Measurements from ENCODE around the gene MTUS2. TPM values are rescaled to one million over a fixed set of nuclear protein-coding genes. Genes with fewer than 3 reads are reported as not detected.

MTUS2 gene
- total RNA-seq, 1 donor: 0.10 TPM

DNA sequence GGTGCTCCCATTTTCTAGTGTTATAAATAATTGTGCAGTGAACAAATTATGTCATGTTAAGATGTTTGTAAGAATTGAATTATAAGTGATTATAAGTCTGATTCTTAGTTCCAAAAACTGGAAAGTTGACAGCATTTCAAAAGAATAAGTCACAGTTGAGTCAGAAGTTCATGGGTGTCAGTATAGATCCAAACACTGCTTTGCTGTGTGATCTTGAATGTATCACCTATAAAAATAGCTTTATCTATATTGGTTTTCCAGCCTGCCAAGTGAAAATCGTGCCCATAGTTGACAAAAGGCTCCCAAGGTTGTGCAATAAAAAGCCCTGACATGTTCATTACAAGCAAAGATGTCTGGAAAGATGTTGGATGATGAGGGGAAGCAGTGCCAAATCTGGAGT is 336.0 kb downstream of the MTUS2 start:
- Histone ChIP-seq H3K4me1 (ENCODE audit: insufficient read depth, low read length) (no peaks in the 10 kb centered on the region), H3K4me3 (ENCODE audit: low read length) (no peak overlapping the region), H3K27me3 (ENCODE audit: insufficient read depth, low read length) (no peaks in the 10 kb centered on the region), H3K9me3 (ENCODE audit: low read depth, low read length) (peaks cover 5% of the 10 kb centered on the region)

DNA sequence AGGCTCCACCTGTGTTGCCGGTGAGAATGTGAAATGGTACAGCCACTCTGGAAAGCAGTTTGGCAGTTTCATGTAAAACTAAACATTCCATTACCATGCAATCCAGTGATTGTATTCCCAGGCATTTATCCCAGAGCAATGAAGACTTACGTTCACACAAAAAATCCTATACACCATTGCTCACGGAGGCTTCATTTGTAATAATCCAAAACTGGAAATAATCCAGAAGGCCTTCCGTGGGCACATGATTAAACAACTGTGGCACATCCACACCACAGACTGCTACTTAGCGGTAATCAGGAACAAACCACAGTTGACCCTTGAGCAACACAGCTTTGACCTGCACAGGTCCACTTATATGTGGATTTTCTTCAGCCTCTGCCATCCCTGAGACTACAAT is 339.7 kb downstream of the MTUS2 start:
- H3K4me1 ChIP-seq (ENCODE audit: insufficient read depth, low read length): no peaks in the 10 kb centered on the region
- H3K27me3 ChIP-seq (ENCODE audit: insufficient read depth, low read length): no peaks in the 10 kb centered on the region
- no peak overlapping the region for H3K4me3 ChIP-seq (ENCODE audit: low read length)
- H3K9me3 ChIP-seq (ENCODE audit: low read depth, low read length): no peaks in the 10 kb centered on the region

DNA sequence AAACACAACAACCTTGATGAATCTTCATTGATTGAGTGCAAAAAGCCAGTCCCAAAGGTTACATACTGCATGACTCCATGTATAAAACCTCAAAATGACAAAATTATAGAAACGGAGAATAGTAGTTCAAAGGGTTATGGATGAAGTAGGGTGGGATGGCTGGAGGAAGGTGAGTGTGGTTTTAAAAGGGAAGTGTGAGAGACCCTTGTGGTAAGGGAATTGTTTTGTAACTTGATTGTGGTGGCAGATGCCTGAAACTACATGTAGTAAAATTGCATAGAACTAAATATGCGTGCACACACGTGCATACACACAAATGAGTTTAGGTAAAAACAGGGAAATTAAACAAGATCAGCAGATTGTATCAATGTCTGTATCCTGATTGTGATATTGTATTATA is 340.7 kb downstream of the MTUS2 start:
- H3K9me3 ChIP-seq (ENCODE audit: low read depth, low read length): no peaks in the 10 kb centered on the region
- H3K4me3 ChIP-seq (ENCODE audit: low read length): no peak overlapping the region
- no peaks in the 10 kb centered on the region for H3K27me3 ChIP-seq (ENCODE audit: insufficient read depth, low read length)
- H3K4me1 ChIP-seq (ENCODE audit: insufficient read depth, low read length): no peaks in the 10 kb centered on the region

DNA sequence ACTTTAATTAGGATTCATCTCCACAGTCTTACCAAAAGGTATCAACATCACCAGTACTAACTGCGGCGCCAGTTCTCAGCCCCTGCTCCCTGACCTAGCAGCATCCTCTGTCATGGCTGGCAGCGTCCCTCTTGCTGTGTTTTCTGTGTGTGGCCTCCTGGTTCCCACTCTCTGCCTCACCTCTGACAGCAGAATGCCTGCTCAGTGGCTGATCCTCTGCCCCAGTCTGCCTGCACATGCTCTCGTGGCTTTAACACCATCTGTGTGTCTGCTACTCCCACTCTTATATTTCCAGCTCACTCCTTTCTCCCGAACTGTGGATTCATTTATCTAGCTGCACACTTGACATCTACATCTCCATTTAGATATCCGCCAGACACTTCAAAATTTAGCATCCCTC is 341.5 kb downstream of the MTUS2 start:
- Histone ChIP-seq H3K27me3 (ENCODE audit: insufficient read depth, low read length) (no peaks in the 10 kb centered on the region), H3K4me1 (ENCODE audit: insufficient read depth, low read length) (peaks cover 3% of the 10 kb centered on the region), H3K9me3 (ENCODE audit: low read depth, low read length) (no peaks in the 10 kb centered on the region), H3K4me3 (ENCODE audit: low read length) (no peak overlapping the region)

DNA sequence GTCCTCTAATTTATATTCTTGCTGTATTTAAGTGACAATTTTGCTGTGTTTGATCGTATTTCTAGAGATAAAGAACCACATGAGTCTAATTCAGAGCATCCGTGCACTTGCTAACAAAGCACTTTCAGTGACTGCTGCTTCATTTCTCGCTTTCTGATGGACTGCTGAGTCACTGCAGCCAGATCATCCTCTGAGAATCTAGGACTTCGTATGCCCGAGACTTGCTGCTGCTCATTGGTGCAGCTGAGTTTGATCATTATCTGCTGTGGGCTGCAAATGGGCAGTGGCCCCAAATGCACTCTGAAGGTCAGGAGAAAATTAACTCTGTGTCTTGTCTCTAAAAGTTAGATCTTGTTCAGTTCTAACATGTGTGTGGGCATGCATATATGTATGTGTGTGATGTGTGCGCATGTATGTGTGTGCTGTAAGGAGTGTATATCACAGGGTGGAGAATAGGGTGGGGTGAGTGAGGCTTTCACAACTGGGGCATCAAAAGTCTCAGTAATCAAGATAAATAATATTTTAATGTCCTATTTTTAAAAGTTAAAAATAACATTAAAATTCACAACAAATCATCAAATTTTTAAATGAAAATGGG is 342.6 kb downstream of the MTUS2 start:
- Histone ChIP-seq H3K9me3 (ENCODE audit: low read depth, low read length) (no peaks in the 10 kb centered on the region), H3K4me1 (ENCODE audit: insufficient read depth, low read length) (peaks cover 3% of the 10 kb centered on the region), H3K27me3 (ENCODE audit: insufficient read depth, low read length) (no peaks in the 10 kb centered on the region), H3K4me3 (ENCODE audit: low read length) (no peak overlapping the region)

DNA sequence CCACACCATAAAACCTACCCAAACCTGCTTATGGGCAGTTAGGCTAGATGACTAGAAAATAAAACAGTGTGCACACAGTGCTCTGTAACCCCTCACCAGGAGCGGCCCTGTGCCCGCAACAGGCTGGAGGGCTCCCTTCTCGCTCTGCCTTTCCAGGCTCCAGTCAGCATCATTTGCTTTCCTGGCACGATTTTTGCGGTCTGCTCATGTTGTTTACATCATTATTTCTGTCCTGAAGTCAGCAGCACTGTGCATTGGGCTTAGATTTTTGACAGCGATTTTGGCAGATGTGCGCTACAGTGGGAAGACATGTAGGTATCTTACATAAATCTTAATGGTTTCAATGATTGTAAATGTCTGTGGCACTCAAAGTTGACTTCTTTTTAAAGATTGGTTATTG is 344.0 kb downstream of the MTUS2 start:
- no peaks in the 10 kb centered on the region for H3K27me3 ChIP-seq (ENCODE audit: insufficient read depth, low read length)
- peaks cover 3% of the 10 kb centered on the region for H3K4me1 ChIP-seq (ENCODE audit: insufficient read depth, low read length)
- H3K9me3 ChIP-seq (ENCODE audit: low read depth, low read length): no peaks in the 10 kb centered on the region
- H3K4me3 ChIP-seq (ENCODE audit: low read length): no peak overlapping the region

DNA sequence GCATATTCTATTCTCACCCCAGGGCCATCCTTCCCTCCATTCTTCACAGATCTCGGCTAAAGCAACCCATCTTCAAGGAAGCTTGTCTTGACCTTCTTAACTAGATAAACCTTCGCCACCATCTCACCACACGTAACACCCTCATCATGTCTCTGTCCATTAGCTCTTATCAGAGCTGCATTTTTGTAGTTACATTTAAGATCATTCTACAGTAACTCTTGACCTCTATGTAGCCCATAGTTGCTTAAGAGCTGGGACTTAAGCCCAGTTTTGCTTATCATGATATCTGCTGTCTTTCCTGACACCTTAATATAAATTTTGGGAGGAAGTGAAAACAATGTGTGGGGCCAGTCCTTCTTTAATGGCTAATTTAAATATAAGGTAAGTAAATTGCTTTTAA is 345.1 kb downstream of the MTUS2 start:
- Histone ChIP-seq H3K4me1 (ENCODE audit: insufficient read depth, low read length) (peaks cover 3% of the 10 kb centered on the region), H3K27me3 (ENCODE audit: insufficient read depth, low read length) (no peaks in the 10 kb centered on the region), H3K9me3 (ENCODE audit: low read depth, low read length) (no peaks in the 10 kb centered on the region), H3K4me3 (ENCODE audit: low read length) (no peak overlapping the region)

DNA sequence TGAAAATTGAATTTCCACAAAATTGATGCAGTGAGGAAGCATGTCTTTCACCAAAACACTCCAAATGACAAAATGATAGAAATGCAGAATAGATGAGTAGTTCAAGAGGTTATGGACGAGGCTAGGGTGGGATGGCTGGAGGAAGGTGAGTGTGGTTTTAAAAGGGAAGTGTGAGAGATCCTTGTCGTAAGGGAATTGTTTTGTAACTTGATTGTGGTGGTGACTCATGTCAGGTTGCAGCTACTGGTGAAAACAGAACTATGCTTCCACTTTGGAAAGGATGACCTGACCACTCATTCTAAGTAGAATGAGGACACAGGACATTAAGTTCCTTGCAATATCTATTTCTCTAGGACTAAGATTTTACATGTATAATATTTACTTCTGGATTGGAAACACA is 345.7 kb downstream of the MTUS2 start:
- H3K4me1 ChIP-seq (ENCODE audit: insufficient read depth, low read length): peaks cover 3% of the 10 kb centered on the region
- H3K27me3 ChIP-seq (ENCODE audit: insufficient read depth, low read length): no peaks in the 10 kb centered on the region
- no peaks in the 10 kb centered on the region for H3K9me3 ChIP-seq (ENCODE audit: low read depth, low read length)
- H3K4me3 ChIP-seq (ENCODE audit: low read length): no peak overlapping the region

DNA sequence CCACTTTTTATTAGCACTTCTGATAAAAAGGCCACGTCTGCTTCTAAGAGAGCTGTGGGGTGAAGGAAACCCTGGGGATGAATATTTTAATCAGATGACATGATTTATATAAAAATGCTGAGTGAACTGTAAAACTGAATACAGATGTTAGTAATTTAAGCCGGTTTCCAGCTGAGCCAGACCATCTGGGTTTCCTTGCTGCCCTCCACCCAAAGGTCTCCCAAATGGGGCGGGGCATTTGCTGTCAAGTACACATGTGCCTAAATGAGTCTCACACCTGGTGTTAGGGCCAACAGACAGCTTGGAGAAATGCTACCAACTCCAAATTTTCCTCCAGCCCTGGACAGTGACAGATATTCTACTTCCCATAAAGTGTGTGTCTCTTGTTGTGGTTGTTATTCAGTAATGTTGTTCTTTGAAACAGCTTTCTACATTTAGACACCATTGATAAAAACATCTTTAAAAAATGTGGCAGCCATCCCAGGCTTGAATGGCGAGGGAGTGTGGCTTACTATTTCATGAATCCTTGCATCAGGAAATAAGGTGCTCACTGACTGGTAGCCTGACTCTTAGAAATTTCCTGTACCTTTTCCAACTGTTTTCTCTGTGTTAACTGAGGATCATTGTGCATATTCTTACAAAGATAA is 350.4 kb downstream of the MTUS2 start:
- H3K4me1 ChIP-seq (ENCODE audit: insufficient read depth, low read length): peaks cover 3% of the 10 kb centered on the region
- no peaks in the 10 kb centered on the region for H3K27me3 ChIP-seq (ENCODE audit: insufficient read depth, low read length)
- H3K4me3 ChIP-seq (ENCODE audit: low read length): no peak overlapping the region
- no peaks in the 10 kb centered on the region for H3K9me3 ChIP-seq (ENCODE audit: low read depth, low read length)

DNA sequence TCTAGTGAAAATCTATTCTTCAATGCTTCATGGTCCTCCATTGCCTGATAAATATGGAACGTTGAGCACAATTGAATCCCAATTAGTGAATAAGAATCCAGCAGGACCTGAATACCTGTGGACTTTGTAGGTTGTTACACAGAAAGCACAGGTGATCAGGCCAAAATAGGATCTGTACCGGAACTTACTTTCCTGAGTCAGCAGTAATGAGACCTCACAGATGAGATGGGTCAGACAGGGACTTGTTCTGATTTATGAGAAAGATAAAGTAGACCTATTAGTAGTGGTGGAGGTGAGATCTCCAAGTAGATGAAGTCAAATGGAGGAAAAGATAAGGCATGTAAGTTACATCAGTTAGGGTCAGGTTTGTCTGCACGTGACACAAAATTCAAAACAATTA is 351.1 kb downstream of the MTUS2 start:
- Histone ChIP-seq H3K9me3 (ENCODE audit: low read depth, low read length) (no peaks in the 10 kb centered on the region), H3K4me3 (ENCODE audit: low read length) (no peak overlapping the region), H3K4me1 (ENCODE audit: insufficient read depth, low read length) (peaks cover under 1% of the 10 kb centered on the region), H3K27me3 (ENCODE audit: insufficient read depth, low read length) (no peaks in the 10 kb centered on the region)

DNA sequence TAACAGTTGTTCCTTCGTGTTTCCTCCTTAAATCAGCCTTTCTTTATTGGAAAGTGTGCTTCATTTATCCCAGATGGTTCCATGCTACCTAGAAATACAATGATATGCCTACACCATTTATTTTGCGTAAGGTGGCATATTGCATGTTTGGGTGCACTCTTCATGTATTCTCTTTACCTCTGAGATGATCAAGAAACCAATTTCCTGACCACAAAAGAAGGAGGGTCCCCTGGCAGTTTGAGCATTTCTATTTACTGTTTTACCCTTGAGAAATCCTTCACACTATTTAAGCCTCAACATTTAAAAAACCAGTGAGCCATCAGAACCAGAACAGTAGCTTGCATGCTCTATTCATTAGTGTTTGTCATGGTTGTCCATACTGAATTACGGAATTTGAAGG is 354.0 kb downstream of the MTUS2 start:
- H3K4me3 ChIP-seq (ENCODE audit: low read length): no peak overlapping the region
- no peaks in the 10 kb centered on the region for H3K9me3 ChIP-seq (ENCODE audit: low read depth, low read length)
- no peaks in the 10 kb centered on the region for H3K4me1 ChIP-seq (ENCODE audit: insufficient read depth, low read length)
- no peaks in the 10 kb centered on the region for H3K27me3 ChIP-seq (ENCODE audit: insufficient read depth, low read length)

DNA sequence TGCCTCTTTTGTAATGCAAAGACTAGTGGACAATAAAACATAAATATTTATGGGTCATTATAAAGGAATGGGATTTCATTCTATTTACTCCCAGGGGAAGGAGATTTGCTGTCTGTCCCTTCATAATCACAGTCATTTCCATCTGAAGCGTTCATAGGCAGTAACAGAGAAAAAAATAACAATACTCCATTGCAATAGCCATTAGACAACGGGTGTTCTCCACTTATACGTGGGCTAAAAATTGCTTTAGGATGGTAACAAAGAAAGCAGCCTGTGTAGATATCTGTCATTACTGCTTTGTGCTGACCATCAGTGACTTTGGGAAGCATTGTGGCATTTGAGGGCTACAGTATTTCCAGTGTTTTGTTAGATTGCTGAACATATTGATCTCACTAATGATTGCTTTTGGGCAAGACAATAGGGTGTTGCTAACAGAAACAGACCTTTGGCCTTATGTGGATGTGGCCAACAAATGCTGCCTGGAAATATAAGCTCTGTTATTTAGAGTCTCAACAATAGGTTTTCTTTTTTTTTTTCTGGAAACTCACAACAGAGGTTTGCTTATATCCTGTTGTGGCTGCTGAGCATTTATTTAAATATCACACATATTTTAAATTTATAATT is 355.2 kb downstream of the MTUS2 start:
- Histone ChIP-seq H3K27me3 (ENCODE audit: insufficient read depth, low read length) (no peaks in the 10 kb centered on the region), H3K4me1 (ENCODE audit: insufficient read depth, low read length) (no peaks in the 10 kb centered on the region), H3K9me3 (ENCODE audit: low read depth, low read length) (no peaks in the 10 kb centered on the region), H3K4me3 (ENCODE audit: low read length) (no peak overlapping the region)

DNA sequence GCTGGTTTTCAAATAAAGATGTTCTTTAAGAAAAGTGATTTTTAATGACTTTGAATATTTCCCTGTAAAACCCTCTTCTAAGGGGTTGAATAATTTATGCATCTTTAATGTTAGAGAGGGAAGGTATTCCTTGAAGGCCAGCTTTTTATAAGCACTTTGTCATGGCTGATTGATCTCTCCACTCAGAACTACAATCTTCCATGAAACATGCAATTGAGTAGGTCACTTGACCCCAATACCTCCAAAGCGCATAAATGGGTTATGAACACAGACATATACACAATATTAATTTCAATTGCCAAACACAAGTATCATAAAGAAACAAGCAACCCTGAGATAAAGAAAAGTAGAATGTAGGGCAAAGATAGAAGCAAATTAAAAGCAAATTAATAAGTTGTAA is 359.9 kb downstream of the MTUS2 start:
- H3K27me3 ChIP-seq (ENCODE audit: insufficient read depth, low read length): no peaks in the 10 kb centered on the region
- H3K4me1 ChIP-seq (ENCODE audit: insufficient read depth, low read length): no peaks in the 10 kb centered on the region
- H3K9me3 ChIP-seq (ENCODE audit: low read depth, low read length): peaks cover 11% of the 10 kb centered on the region
- no peak overlapping the region for H3K4me3 ChIP-seq (ENCODE audit: low read length)

DNA sequence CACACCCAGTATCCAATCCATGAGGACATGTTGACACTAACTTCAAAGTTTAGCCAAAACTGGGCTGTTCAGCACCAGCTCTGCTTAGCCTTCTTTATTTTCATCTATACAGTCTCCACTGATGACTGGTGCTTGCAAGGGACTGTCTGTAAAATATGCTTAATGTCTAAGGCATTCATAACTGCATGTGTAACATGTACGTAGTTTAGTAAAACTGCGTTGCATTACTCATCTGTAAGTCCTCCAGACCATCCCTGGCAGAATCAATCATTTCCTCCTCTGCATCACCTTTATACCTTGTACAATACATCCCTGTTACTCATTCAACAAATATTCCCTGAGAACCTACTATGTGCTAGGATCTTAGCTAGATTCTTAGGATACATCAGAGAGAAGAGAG is 362.1 kb downstream of the MTUS2 start:
- no peaks in the 10 kb centered on the region for H3K4me1 ChIP-seq (ENCODE audit: insufficient read depth, low read length)
- H3K9me3 ChIP-seq (ENCODE audit: low read depth, low read length): peaks cover 16% of the 10 kb centered on the region
- no peak overlapping the region for H3K4me3 ChIP-seq (ENCODE audit: low read length)
- no peaks in the 10 kb centered on the region for H3K27me3 ChIP-seq (ENCODE audit: insufficient read depth, low read length)

DNA sequence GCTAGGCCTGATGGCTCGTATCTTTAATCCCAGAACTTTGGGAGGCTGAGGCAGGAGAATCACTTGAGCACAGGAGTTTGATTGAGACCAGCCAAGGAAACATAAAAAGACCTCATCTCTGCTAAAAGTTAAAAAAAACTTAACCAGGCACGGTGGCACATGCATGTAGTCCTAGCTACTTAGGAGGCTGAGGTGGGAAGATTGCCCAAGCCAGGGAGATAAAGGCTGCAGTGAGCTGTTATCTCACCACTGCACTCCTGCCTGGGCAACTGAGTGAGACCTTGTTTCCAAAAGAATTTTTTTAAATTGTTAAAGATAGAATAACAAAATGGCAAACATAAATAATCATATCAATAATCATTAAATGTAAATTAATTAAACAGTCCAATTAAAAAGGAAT is 365.8 kb downstream of the MTUS2 start:
- Histone ChIP-seq H3K9me3 (ENCODE audit: low read depth, low read length) (peaks cover 16% of the 10 kb centered on the region), H3K4me1 (ENCODE audit: insufficient read depth, low read length) (no peaks in the 10 kb centered on the region), H3K4me3 (ENCODE audit: low read length) (no peak overlapping the region), H3K27me3 (ENCODE audit: insufficient read depth, low read length) (no peaks in the 10 kb centered on the region)

DNA sequence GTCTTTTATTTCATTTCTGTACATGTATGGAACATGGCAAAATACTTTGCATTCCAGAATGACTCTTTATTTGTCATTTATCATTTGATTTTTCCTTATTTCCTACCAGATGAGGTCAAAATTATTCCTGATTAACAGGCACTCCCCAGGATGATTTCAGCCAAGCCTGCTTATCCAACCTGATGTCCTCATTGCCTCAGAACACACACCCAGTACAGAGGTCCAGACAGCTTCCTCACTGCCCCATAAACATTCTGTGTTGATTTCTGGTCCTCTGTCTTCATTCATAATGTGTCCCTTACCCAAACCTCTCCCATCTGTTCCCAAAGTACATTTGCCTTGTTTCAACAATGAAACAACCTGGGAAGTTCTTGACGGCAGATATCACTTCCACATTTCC is 367.4 kb downstream of the MTUS2 start:
- Histone ChIP-seq H3K4me1 (ENCODE audit: insufficient read depth, low read length) (no peaks in the 10 kb centered on the region), H3K9me3 (ENCODE audit: low read depth, low read length) (peaks cover 16% of the 10 kb centered on the region), H3K4me3 (ENCODE audit: low read length) (no peak overlapping the region), H3K27me3 (ENCODE audit: insufficient read depth, low read length) (no peaks in the 10 kb centered on the region)
